ENCODE results near the gene AADAC.
"Not testable (repeated sequence)": the region's sequence is repeated elsewhere in the genome, so short reads cannot be mapped to it uniquely, and the experiment has no call there.

AADAC gene

DNA sequence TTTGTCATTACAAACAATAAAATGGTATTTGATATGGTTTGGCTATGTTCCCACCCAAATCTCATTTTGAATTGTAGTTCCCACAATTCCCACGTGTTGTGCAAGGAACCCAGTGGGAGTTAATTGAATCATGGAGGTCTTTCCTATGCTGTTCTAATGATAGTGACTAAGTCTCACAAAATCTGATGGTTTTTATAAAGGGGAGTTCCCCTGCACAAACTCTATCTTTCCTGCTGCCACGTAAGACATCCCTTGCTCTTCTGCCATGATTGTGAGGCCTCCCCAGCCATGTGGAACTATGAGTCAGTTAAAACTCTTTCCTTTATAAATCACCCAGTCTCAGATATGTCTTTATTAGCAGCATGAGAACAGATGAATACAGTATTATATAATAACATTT is 15.4 kb upstream of the AADAC start:
- Histone ChIP-seq H3K27ac (no peak overlapping the region), H3K9me3 (no peaks in the 10 kb centered on the region), H3K4me3 (ENCODE audit: low read depth in 1 of 2, low read length in 1 of 2) (no peak overlapping the region), H3K27me3 (no peaks in the 10 kb centered on the region), H3K36me3 (no peaks in the 10 kb centered on the region), H3K4me1 (ENCODE audit: control insufficient read depth in 1 of 2, insufficient read depth in 1 of 2, low read depth in 1 of 2, low read length in 1 of 2) (no peaks in the 10 kb centered on the region)
- TF ChIP-seq, protein P1, sequence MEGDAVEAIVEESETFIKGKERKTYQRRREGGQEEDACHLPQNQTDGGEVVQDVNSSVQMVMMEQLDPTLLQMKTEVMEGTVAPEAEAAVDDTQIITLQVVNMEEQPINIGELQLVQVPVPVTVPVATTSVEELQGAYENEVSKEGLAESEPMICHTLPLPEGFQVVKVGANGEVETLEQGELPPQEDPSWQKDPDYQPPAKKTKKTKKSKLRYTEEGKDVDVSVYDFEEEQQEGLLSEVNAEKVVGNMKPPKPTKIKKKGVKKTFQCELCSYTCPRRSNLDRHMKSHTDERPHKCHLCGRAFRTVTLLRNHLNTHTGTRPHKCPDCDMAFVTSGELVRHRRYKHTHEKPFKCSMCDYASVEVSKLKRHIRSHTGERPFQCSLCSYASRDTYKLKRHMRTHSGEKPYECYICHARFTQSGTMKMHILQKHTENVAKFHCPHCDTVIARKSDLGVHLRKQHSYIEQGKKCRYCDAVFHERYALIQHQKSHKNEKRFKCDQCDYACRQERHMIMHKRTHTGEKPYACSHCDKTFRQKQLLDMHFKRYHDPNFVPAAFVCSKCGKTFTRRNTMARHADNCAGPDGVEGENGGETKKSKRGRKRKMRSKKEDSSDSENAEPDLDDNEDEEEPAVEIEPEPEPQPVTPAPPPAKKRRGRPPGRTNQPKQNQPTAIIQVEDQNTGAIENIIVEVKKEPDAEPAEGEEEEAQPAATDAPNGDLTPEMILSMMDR (IDR thresholded peaks at IDR 0.05): no peak

DNA sequence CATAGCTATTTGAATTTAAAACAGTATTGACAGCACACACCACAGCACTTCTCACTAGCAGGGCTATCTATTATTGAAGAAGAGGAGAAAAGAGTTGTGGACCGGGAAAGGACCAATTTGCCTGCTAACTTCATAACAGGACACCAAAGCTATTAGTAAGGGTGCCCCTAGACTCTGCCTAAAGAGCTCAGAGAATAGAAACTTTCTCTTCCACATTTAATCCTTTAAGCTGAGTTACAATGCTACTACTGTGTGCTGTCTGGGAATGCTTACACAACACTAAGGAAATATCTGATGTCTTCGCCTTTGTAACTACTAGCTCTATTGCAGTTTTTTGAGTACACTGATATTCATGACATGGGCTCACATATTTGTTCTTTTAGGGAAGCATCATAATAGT is 13.5 kb upstream of the AADAC start:
- Histone ChIP-seq H3K27me3 (no peaks in the 10 kb centered on the region), H3K4me3 (ENCODE audit: low read depth in 1 of 2, low read length in 1 of 2) (no peak overlapping the region), H3K9me3 (no peaks in the 10 kb centered on the region), H3K36me3 (no peaks in the 10 kb centered on the region), H3K27ac (no peak overlapping the region), H3K4me1 (ENCODE audit: control insufficient read depth in 1 of 2, insufficient read depth in 1 of 2, low read depth in 1 of 2, low read length in 1 of 2) (no peaks in the 10 kb centered on the region)
- TF ChIP-seq, protein P1 (IDR thresholded peaks at IDR 0.05): no peak

DNA sequence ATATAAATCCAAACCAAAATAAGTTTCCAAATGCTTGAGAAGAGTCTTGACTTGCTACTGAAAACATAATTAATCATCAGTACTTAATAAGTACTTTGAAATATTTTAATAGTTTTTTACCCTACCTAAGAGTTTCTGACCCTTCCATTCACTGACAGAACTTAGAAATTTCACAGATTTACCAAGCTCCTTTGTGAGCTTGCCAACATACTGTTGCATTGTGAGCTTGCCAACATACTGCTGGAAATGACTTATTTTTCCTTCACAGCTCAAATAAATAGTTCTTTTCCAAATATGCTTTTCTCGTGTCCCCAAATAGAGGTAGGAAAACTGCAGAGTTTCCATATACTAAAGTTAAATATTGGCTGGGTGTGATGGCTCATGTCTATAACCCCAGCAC is 9.6 kb upstream of the AADAC start:
- Histone ChIP-seq H3K36me3 (no peaks in the 10 kb centered on the region), H3K9me3 (no peaks in the 10 kb centered on the region), H3K27me3 (no peaks in the 10 kb centered on the region), H3K27ac (no peak overlapping the region), H3K4me1 (ENCODE audit: control insufficient read depth in 1 of 2, insufficient read depth in 1 of 2, low read depth in 1 of 2, low read length in 1 of 2) (no peaks in the 10 kb centered on the region), H3K4me3 (ENCODE audit: low read depth in 1 of 2, low read length in 1 of 2) (no peak overlapping the region)
- TF ChIP-seq, protein P1 (IDR thresholded peaks at IDR 0.05): no peak

DNA sequence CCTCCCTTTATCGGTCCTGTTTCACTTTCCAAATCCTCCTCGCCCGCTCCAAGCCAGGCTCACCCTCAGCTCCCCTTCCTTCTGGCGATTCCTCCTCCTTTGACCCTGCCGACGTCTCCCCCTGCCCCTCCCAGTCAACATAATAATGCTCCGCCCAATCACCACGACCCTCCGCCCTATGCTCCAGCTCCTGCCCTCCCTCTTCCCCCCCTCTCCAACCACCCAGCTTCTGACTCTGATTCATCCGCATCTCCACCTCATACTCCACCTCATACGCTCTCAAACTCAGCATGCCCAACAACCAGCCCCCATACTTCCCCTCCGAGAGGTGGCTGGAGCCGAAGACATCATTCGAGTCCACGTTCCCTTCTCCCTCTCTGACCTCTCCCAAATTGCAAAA is 7.1 kb upstream of the AADAC start:
- Histone ChIP-seq H3K27me3 (no peaks in the 10 kb centered on the region), H3K36me3 (no peaks in the 10 kb centered on the region), H3K4me1 (ENCODE audit: control insufficient read depth in 1 of 2, insufficient read depth in 1 of 2, low read depth in 1 of 2, low read length in 1 of 2) (no peaks in the 10 kb centered on the region), H3K9me3 (no peaks in the 10 kb centered on the region), H3K27ac (no peak overlapping the region), H3K4me3 (ENCODE audit: low read depth in 1 of 2, low read length in 1 of 2) (no peak overlapping the region)
- TF ChIP-seq, protein P1 (IDR thresholded peaks at IDR 0.05): no peak

DNA sequence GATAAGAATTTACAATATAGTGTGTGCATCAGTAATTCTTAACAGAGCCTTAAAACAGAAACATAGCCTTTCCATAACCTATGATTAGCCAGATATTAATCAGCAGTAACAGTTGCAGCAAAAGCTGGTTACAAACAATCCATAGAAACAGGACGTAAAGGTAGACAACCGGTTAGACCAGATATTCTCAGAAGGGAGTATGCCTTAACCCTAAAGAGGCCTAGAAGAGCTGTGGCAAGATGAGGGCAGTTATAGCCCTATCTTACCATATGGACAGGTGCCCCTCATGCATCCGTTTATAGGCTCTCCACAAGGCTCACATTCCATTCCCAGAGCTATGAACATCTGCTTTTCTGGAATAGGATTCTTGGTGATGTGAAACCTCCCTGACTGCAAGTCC is 5.0 kb upstream of the AADAC start:
- not testable (repeated sequence) for H3K36me3 ChIP-seq; H3K27ac ChIP-seq; H3K9me3 ChIP-seq; H3K27me3 ChIP-seq; H3K4me1 ChIP-seq (ENCODE audit: control insufficient read depth in 1 of 2, insufficient read depth in 1 of 2, low read depth in 1 of 2, low read length in 1 of 2); H3K4me3 ChIP-seq (ENCODE audit: low read depth in 1 of 2, low read length in 1 of 2)

DNA sequence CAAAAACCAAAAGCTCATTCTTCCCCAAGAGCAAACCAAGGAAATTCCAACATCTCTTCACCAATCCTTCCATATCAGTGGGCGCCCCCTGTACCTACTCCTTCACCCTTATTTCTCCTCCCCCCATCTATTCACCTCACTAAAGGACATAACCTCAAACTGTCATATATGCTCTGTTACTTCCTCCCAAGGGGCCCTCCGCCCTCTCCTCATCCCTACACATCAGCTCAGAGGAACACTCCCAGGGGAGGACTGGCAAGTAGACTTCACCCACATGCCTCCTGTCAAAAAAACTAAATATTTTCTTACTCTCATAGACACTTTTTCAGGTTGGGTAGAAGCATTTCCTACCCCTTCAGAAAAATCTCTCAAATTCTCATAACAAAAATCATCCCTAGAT is 2.4 kb upstream of the AADAC start:
- H3K9me3 ChIP-seq: no peaks in the 10 kb centered on the region
- no peak overlapping the region for H3K27ac ChIP-seq

More for the DNA sequence above, 2.4 kb upstream of the AADAC start:
- H3K27me3 ChIP-seq: no peaks in the 10 kb centered on the region
- H3K36me3 ChIP-seq: no peaks in the 10 kb centered on the region
- TF ChIP-seq, protein P1 (IDR thresholded peaks at IDR 0.05): no peak
- H3K4me1 ChIP-seq (ENCODE audit: control insufficient read depth in 1 of 2, insufficient read depth in 1 of 2, low read depth in 1 of 2, low read length in 1 of 2): no peaks in the 10 kb centered on the region
- H3K4me3 ChIP-seq (ENCODE audit: low read depth in 1 of 2, low read length in 1 of 2): no peak overlapping the region

Data from neutrophil (primary cell).